GM23338 (cell line): ENCODE results near the gene PLXNA2. TPM values are rescaled to one million over a fixed set of nuclear protein-coding genes. Genes with fewer than 3 reads are reported as not detected.

Experiments
- ATAC-seq: fragments of 200-7000 bp; cut with Tn5 transposase; 3 replicates; pipeline ENCODE4 v1.9.1; 2020
- DNase-seq: peaks from one replicate; pipeline ENCODE4 v3.0.0-alpha.2; 2015; ENCODE audit warnings: low spot score
- H2AFZ ChIP-seq: fragments of 200-600 bp; sonication (generic); 2 replicates; pipeline ENCODE4 v1.8.0; 2016; ENCODE audit warnings: antibody characterized with exemption, mild to moderate bottlenecking, moderate library complexity
- H3F3A ChIP-seq: fragments of 200-600 bp; sonication (generic); replicated peaks from 2 replicates; pipeline ENCODE4 v1.8.0; 2017; ENCODE audit warnings: antibody characterized with exemption, mixed run types, low read depth
- H3K27ac ChIP-seq: fragments of 200-600 bp; sonication (generic); 2 replicates; pipeline ENCODE4 v1.6.1; 2016; ENCODE audit warnings: low read depth
- H3K27me3 ChIP-seq: fragments of 200-600 bp; sonication (generic); 2 replicates; pipeline ENCODE4 v1.8.0; 2016; ENCODE audit warnings: mild to moderate bottlenecking, mixed run types, moderate library complexity; ENCODE audit not compliant: insufficient read depth
- H3K36me3 ChIP-seq: fragments of 200-600 bp; sonication (generic); 2 replicates; pipeline ENCODE4 v1.8.0; 2016; ENCODE audit warnings: mild to moderate bottlenecking; ENCODE audit not compliant: insufficient read depth
- H3K4me1 ChIP-seq: fragments of 200-600 bp; sonication (generic); 2 replicates; pipeline ENCODE4 v1.8.0; 2016; ENCODE audit warnings: mild to moderate bottlenecking, moderate library complexity; ENCODE audit not compliant: insufficient read depth
- H3K4me2 ChIP-seq: fragments of 200-600 bp; sonication (generic); 2 replicates; pipeline ENCODE4 v1.7.1; 2017; ENCODE audit warnings: mixed run types
- H3K4me3 ChIP-seq: fragments of 200-600 bp; sonication (generic); 2 replicates; pipeline ENCODE4 v1.6.1; 2016; ENCODE audit warnings: mixed run types
- H3K79me2 ChIP-seq: fragments of 200-600 bp; sonication (generic); replicated peaks from 2 replicates; pipeline ENCODE4 v1.8.0; 2017; ENCODE audit warnings: mild to moderate bottlenecking; ENCODE audit not compliant: insufficient read depth
- H3K9me2 ChIP-seq: fragments of 200-600 bp; sonication (generic); 2 replicates; pipeline ENCODE4 v1.8.0; 2017; ENCODE audit not compliant: insufficient read depth
- H4K20me1 ChIP-seq: fragments of 200-600 bp; sonication (generic); replicated peaks from 2 replicates; pipeline ENCODE4 v1.8.0; 2017; ENCODE audit warnings: mild to moderate bottlenecking; ENCODE audit not compliant: insufficient read depth
- H3K27ac Mint-ChIP-seq: 2 replicates; pipeline ENCODE4 v1.8.0; 2020; ENCODE audit warnings: inconsistent platforms, mild to moderate bottlenecking, moderate library complexity, mixed read lengths
- H3K27me3 Mint-ChIP-seq: 3 replicates; pipeline ENCODE4 v1.8.0; 2022; ENCODE audit warnings: low read depth, mild to moderate bottlenecking, moderate library complexity, mixed read lengths, inconsistent platforms; ENCODE audit not compliant: insufficient read depth, poor library complexity
- H3K36me3 Mint-ChIP-seq: 3 replicates; pipeline ENCODE4 v1.8.0; 2021; ENCODE audit warnings: low read depth, mild to moderate bottlenecking, inconsistent platforms, moderate library complexity, mixed read lengths
- H3K4me1 Mint-ChIP-seq: 3 replicates; pipeline ENCODE4 v1.8.0; 2020; ENCODE audit warnings: mild to moderate bottlenecking, inconsistent platforms, mixed read lengths
- H3K4me3 Mint-ChIP-seq: 3 replicates; pipeline ENCODE4 v1.8.0; 2021; ENCODE audit warnings: moderate library complexity, mild to moderate bottlenecking, inconsistent platforms, mixed read lengths
- H3K9me3 Mint-ChIP-seq: 3 replicates; pipeline ENCODE4 v1.8.0; 2020; ENCODE audit warnings: moderate library complexity, mild to moderate bottlenecking, inconsistent platforms, mixed read lengths
- CREB1 ChIP-seq: fragments of 250-450 bp; sonication (Bioruptor Pico); IDR thresholded peaks from 2 replicates; pipeline ENCODE4 v1.5.0; 2020; ENCODE audit warnings: low read depth, mild to moderate bottlenecking, moderate library complexity
- EZH2 ChIP-seq: fragments of 200-600 bp; sonication (generic); IDR thresholded peaks from one replicate; pipeline ENCODE4 v1.8.0; 2017; ENCODE audit warnings: antibody characterized with exemption, mild to moderate bottlenecking, low read depth; ENCODE audit not compliant: unreplicated experiment
- EZH2phosphoT487 ChIP-seq: fragments of 200-600 bp; sonication (generic); IDR thresholded peaks from one replicate; pipeline ENCODE4 v1.8.1; 2018; ENCODE audit warnings: antibody characterized with exemption; ENCODE audit not compliant: unreplicated experiment
- POLR2AphosphoS5 ChIP-seq: IDR thresholded peaks from 2 replicates; pipeline ENCODE4 v1.6.1; 2016; ENCODE audit warnings: antibody characterized with exemption, low read depth
- STAT1 ChIP-seq: IDR thresholded peaks from one replicate; pipeline ENCODE4 v1.6.1; 2016; ENCODE audit warnings: antibody characterized with exemption; ENCODE audit not compliant: unreplicated experiment
- polyA plus RNA-seq: library from polyadenylated mRNA; unstranded; fragments of >200 nt; fragmentation: Nextera tagmentation; extraction: Ambion mirVana; gene quantifications from 2 replicates; pipeline ENCODE4 v1.2.1, GENCODE V29; 2016
- total RNA-seq: library from RNA; depleted of rRNA; stranded (reverse); fragments of >200 nt; shearing (Covaris generic); gene quantifications from 2 replicates; pipeline ENCODE4 v1.2.3, GENCODE V29; 2014
- TF ChIP-seq, protein P1 (sequence below): fragments of 250-450 bp; sonication (Bioruptor Pico); IDR thresholded peaks from 2 replicates; pipeline ENCODE4 v1.5.0; 2020; ENCODE audit warnings: mild to moderate bottlenecking, moderate library complexity
- TF ChIP-seq, protein P2 (sequence below), 2 experiments: fragments of 200-600 bp in 1 of 2; sonication (generic) in 1 of 2; conservative IDR thresholded peaks; 2 replicates each; pipeline versions ENCODE4 v1.5.1 to v1.6.1; 2016 to 2017; ENCODE audit warnings: antibody characterized with exemption in 2 of 2, low read depth in 2 of 2, mild to moderate bottlenecking in 2 of 2, moderate library complexity in 1 of 2
- TF ChIP-seq, protein P3 (sequence below): IDR thresholded peaks from 2 replicates; pipeline ENCODE4 v1.6.1; 2016; ENCODE audit warnings: antibody characterized with exemption

The PLXNA2 gene
- total and polyA plus RNA-seq, 2 experiments from 2014 or later = 0.40 to 1.8 TPM

DNA sequence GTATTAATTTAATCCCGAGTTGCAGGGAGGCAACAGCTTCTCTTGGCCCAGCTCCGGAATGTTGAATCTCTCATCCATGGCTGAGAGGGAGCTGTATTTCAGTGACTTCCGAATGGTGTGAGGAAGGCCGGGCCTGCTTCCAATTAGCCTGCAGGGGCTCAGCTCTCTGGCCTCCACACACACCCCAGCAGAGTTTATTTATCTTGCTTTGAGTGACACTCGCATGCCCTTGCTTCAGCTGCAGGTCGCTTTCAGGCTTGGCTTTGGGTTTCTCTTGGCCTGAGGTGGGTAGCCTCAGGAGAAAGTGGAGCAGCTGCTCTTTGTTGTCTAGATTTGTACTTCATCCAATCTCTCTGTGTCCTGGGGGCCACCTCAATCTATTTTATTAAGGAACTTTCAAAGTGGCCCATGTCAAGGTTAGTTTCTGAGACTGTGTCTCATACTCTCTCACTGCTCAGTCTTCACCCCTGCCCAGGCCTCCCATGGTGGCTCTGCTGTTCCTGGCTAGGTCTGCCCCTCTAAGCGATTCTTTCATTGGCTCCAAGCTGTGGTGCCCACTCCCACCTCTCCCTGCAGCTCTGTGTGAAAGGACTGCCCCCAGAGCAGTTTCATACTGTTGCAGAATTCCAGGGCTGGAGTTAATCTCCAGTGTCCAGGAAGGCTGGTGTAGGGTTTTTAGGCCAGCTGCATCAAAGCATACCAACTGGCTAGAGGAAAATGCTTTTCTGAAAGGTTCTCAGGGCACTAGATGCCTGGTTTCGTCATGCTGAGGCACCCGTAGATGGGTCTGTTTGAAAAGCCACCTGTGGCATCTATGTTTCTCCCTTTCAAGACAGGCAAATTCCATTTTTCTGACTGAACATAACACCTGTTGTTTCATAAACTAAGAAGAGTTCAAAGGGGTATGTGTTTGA, 153.5 kb downstream of the PLXNA2 start:
- no peaks in the 10 kb centered on the region for H4K20me1 ChIP-seq
- DNase-seq (no peak), ATAC-seq (no peak)
- Mint-ChIP-seq H3K27ac (no peak overlapping the region), H3K36me3 (no peaks in the 10 kb centered on the region), H3K9me3 (no peaks in the 10 kb centered on the region), H3K4me3 (no peak overlapping the region), H3K27me3 (peaks cover 2% of the 10 kb centered on the region), H3K4me1 (peaks cover 11% of the 10 kb centered on the region)
- no peak overlapping the region for H2AFZ ChIP-seq
- no peak for TF ChIP-seq EZH2phosphoT487
- no peaks in the 10 kb centered on the region for H3F3A ChIP-seq
- H3K4me1 ChIP-seq = peaks cover 4% of the 10 kb centered on the region; the same call in 1 of the 2 replicates
- no peak overlapping the region for H3K4me2 ChIP-seq
- no peaks in the 10 kb centered on the region for H3K27me3 ChIP-seq
- H3K36me3 ChIP-seq = no peaks in the 10 kb centered on the region
- H3K9me2 ChIP-seq = no peaks in the 10 kb centered on the region
- no peak overlapping the region for H3K27ac ChIP-seq
- H3K79me2 ChIP-seq = no peaks in the 10 kb centered on the region
- H3K4me3 ChIP-seq = no peak overlapping the region

DNA sequence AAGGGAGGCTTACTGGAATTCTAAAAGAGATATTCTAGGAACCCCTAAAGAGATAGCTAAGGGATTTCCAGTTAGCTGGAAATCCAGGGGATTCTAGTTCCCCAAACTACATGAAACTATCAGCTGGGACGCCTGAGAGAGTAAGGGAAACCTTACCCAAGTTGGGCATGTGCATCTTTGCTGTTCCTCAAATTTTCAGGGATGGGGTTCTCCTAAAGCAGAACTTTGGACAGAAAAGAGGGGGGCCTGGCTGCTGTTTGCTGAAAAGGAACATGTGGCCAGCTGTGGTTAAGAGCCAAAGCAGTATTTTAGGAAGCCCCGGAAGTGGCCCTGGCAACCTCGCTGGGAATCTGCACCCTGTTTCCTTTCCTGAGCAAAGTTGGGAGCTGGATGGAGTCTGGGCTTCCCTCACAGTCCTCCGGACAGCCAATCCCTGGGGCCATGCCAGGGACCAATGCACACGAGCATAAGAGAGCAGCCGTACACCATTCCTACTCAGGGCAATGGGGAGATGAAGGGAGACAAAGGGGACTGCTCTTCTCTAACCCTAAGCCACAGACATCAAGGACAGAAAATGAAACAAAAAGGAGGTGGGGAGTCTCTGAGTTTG, 154.3 kb downstream of the PLXNA2 start:
- Histone ChIP-seq H3K9me2 (no peaks in the 10 kb centered on the region), H3K4me2 (no peak overlapping the region), H3K79me2 (no peaks in the 10 kb centered on the region), H3K27ac (no peak overlapping the region), H3F3A (no peaks in the 10 kb centered on the region), H3K4me1 (peaks cover 4% of the 10 kb centered on the region; the same call in 1 of the 2 replicates), H3K36me3 (no peaks in the 10 kb centered on the region), H4K20me1 (no peaks in the 10 kb centered on the region), H3K27me3 (no peaks in the 10 kb centered on the region), H2AFZ (no peak overlapping the region), H3K4me3 (no peak overlapping the region)
- H3K27me3 Mint-ChIP-seq = peaks cover 2% of the 10 kb centered on the region
- H3K9me3 Mint-ChIP-seq = no peaks in the 10 kb centered on the region
- H3K4me1 Mint-ChIP-seq = peaks cover 11% of the 10 kb centered on the region
- no peak for ATAC-seq
- H3K36me3 Mint-ChIP-seq = no peaks in the 10 kb centered on the region
- no peak for DNase-seq
- H3K4me3 Mint-ChIP-seq = no peak overlapping the region
- no peak overlapping the region for H3K27ac Mint-ChIP-seq
- TF ChIP-seq, protein P1, sequence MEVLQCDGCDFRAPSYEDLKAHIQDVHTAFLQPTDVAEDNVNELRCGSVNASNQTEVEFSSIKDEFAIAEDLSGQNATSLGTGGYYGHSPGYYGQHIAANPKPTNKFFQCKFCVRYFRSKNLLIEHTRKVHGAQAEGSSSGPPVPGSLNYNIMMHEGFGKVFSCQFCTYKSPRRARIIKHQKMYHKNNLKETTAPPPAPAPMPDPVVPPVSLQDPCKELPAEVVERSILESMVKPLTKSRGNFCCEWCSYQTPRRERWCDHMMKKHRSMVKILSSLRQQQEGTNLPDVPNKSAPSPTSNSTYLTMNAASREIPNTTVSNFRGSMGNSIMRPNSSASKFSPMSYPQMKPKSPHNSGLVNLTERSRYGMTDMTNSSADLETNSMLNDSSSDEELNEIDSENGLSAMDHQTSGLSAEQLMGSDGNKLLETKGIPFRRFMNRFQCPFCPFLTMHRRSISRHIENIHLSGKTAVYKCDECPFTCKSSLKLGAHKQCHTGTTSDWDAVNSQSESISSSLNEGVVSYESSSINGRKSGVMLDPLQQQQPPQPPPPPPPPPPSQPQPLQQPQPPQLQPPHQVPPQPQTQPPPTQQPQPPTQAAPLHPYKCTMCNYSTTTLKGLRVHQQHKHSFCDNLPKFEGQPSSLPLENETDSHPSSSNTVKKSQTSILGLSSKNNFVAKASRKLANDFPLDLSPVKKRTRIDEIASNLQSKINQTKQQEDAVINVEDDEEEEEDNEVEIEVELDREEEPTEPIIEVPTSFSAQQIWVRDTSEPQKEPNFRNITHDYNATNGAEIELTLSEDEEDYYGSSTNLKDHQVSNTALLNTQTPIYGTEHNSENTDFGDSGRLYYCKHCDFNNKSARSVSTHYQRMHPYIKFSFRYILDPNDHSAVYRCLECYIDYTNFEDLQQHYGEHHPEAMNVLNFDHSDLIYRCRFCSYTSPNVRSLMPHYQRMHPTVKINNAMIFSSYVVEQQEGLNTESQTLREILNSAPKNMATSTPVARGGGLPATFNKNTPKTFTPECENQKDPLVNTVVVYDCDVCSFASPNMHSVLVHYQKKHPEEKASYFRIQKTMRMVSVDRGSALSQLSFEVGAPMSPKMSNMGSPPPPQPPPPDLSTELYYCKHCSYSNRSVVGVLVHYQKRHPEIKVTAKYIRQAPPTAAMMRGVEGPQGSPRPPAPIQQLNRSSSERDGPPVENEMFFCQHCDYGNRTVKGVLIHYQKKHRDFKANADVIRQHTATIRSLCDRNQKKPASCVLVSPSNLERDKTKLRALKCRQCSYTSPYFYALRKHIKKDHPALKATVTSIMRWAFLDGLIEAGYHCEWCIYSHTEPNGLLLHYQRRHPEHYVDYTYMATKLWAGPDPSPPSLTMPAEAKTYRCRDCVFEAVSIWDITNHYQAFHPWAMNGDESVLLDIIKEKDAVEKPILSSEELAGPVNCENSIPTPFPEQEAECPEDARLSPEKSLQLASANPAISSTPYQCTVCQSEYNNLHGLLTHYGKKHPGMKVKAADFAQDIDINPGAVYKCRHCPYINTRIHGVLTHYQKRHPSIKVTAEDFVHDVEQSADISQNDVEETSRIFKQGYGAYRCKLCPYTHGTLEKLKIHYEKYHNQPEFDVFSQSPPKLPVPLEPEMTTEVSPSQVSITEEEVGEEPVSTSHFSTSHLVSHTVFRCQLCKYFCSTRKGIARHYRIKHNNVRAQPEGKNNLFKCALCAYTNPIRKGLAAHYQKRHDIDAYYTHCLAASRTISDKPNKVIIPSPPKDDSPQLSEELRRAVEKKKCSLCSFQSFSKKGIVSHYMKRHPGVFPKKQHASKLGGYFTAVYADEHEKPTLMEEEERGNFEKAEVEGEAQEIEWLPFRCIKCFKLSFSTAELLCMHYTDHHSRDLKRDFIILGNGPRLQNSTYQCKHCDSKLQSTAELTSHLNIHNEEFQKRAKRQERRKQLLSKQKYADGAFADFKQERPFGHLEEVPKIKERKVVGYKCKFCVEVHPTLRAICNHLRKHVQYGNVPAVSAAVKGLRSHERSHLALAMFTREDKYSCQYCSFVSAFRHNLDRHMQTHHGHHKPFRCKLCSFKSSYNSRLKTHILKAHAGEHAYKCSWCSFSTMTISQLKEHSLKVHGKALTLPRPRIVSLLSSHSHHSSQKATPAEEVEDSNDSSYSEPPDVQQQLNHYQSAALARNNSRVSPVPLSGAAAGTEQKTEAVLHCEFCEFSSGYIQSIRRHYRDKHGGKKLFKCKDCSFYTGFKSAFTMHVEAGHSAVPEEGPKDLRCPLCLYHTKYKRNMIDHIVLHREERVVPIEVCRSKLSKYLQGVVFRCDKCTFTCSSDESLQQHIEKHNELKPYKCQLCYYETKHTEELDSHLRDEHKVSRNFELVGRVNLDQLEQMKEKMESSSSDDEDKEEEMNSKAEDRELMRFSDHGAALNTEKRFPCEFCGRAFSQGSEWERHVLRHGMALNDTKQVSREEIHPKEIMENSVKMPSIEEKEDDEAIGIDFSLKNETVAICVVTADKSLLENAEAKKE (CRISPR knock-in tag) = no peak
- TF ChIP-seq, protein P2, sequence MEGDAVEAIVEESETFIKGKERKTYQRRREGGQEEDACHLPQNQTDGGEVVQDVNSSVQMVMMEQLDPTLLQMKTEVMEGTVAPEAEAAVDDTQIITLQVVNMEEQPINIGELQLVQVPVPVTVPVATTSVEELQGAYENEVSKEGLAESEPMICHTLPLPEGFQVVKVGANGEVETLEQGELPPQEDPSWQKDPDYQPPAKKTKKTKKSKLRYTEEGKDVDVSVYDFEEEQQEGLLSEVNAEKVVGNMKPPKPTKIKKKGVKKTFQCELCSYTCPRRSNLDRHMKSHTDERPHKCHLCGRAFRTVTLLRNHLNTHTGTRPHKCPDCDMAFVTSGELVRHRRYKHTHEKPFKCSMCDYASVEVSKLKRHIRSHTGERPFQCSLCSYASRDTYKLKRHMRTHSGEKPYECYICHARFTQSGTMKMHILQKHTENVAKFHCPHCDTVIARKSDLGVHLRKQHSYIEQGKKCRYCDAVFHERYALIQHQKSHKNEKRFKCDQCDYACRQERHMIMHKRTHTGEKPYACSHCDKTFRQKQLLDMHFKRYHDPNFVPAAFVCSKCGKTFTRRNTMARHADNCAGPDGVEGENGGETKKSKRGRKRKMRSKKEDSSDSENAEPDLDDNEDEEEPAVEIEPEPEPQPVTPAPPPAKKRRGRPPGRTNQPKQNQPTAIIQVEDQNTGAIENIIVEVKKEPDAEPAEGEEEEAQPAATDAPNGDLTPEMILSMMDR (conservative IDR thresholded peaks at IDR 0.05; ENCODE audit: low read depth in 2 of 2) = no peak
- TF ChIP-seq, protein P3, sequence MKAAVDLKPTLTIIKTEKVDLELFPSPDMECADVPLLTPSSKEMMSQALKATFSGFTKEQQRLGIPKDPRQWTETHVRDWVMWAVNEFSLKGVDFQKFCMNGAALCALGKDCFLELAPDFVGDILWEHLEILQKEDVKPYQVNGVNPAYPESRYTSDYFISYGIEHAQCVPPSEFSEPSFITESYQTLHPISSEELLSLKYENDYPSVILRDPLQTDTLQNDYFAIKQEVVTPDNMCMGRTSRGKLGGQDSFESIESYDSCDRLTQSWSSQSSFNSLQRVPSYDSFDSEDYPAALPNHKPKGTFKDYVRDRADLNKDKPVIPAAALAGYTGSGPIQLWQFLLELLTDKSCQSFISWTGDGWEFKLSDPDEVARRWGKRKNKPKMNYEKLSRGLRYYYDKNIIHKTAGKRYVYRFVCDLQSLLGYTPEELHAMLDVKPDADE = no peak
- no peak for TF ChIP-seq CREB1 (CRISPR knock-in tag)
- no peak for TF ChIP-seq STAT1
- TF ChIP-seq POLR2AphosphoS5 = no peak
- no peak for TF ChIP-seq EZH2
- TF ChIP-seq EZH2phosphoT487 = no peak
